ENCODE results near the gene TRIM49D1. TPM values are rescaled to one million over a fixed set of nuclear protein-coding genes. Genes with fewer than 3 reads are reported as not detected.

Gene TRIM49D1, protein sequence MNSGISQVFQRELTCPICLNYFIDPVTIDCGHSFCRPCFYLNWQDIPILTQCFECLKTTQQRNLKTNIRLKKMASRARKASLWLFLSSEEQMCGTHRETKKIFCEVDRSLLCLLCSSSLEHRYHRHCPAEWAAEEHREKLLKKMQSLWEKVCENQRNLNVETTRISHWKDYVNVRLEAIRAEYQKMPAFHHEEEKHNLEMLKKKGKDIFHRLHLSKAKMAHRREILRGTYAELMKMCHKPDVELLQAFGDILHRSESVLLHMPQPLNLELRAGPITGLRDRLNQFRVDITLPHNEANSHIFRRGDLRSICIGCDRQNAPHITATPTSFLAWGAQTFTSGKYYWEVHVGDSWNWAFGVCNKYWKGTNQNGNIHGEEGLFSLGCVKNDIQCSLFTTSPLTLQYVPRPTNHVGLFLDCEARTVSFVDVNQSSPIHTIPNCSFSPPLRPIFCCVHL
- not detected in 2 replicates for total RNA-seq

DNA sequence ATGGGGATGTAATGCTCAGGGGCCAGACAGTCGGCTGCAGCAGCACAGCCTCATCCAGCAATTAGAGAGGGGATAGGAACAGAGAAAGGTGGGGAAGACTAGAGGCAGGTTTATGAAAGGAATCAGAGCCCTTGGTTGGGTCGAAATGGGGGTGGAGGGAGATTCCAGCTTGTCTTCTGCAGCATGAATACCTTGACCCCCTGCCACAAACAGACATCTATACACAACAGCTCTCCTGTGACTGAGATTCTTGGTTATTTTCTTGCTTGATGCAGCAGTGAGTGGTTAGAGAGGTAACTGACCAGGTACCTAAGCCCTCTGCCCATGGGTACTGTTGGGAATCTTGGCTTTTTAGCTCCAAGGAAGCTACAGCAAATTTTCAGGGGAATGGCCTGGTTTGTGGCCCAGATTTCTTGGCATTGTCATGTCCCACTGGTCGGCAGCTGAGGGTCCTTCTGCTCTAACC, at the start of gene TRIM49D1:
TRIM49D1 (minus strand) TSS at position 51 of the 466 bp plus-strand sequence. CDS start 4,535 bp downstream, outside the sequence.

DNA sequence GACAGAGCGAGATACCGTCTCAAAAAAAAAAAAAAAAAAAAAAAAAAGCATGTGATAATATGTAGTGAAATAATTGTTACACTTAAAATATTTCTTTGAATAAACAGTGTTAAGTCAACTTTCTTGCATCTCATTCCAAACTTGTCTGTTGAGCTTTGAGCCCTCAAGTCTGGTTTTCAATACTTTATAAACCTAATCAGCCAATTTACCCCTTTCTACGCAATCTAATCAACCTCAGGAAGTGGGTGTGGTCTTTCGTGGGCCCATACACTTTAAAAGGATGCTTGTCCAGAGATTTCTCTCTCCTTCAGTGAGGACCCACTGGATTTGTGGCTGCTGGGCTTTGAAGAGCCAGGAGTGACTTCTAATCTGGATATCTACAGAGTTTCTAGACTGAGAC, 43.7 kb upstream of the TRIM49D1 start, which contains the start of gene TRIM64:
TRIM64 (plus strand) TSS at position 301 of the 400 bp plus-strand sequence. CDS start 2,467 bp downstream, outside the sequence.

DNA sequence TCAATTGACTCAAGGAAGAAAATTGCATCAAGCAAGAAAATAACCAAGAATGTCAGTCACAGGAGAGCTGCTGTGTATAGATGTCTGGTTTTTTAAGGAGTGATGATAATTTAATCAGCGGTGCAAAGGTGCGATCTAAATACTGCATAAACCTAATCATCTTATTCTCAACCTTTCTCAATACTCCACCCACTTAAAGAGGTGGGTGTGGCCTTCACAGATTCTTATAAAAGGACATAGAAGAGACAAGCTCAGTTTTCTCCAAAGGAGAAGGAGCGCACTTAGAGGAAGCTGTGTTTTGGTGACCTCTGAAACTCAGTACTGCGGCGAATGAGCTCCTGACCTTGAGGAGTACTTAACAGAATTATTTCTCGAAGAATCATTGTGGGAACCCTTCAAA, 1.7 kb upstream of the TRIM49D1 start, which contains the start of gene TRIM49D2:
TRIM49D2 (plus strand) TSS at position 301 of the 400 bp plus-strand sequence. CDS start 2,698 bp downstream, outside the sequence.

Other genes starting within 250 kb of the TRIM49D1 start
- not detected in 2 replicates for gene TRIM77, start 211.9 kb downstream of the TRIM49D1 start, total RNA-seq
- not detected in 2 replicates for gene TRIM49, start 113.7 kb downstream of the TRIM49D1 start, total RNA-seq
- not detected in 2 replicates for gene TRIM64B, start 43.8 kb downstream of the TRIM49D1 start, total RNA-seq
- not detected in 2 replicates for gene TRIM49D2, start 1.8 kb upstream of the TRIM49D1 start, total RNA-seq
- not detected in 2 replicates for gene TRIM64, start 43.8 kb upstream of the TRIM49D1 start, total RNA-seq
- gene TRIM49C, start 108.9 kb upstream of the TRIM49D1 start, total RNA-seq: not detected in 2 replicates
- gene UBTFL1, start 163.7 kb upstream of the TRIM49D1 start, total RNA-seq: not detected in 2 replicates
- 0.65 and 0.90 TPM in 2 replicates for gene NAALAD2, start 212.4 kb upstream of the TRIM49D1 start, total RNA-seq